Right atrium auricular region (tissue), 2 donors: ENCODE measurements around the gene CHI3L2. TPM values are rescaled to one million over a fixed set of nuclear protein-coding genes. Genes with fewer than 3 reads are reported as not detected.
A peak's percentile ranks its signal among the peaks of the same experiment; 100 is the strongest.

Experiments used
- DNase-seq: peaks from one replicate; pipeline ENCODE4 v3.0.0-alpha.2; 2019; ENCODE audit warnings: low spot score
- H3K27ac ChIP-seq, 2 donors: fragments of 200-600 bp; sonication (generic); 1 replicate in 1 of 2; 2 replicates in 1 of 2; pipeline ENCODE4 v1.5.1; 2016 to 2019
- H3K27me3 ChIP-seq, 2 donors: fragments of 200-600 bp; sonication (generic); one replicate each; pipeline versions ENCODE4 v1.5.1 to v1.6.0; 2017 to 2019
- H3K36me3 ChIP-seq: fragments of 200-600 bp; sonication (generic); one replicate; pipeline ENCODE4 v1.5.1; 2016
- H3K4me1 ChIP-seq, 2 donors: fragments of 200-600 bp; sonication (generic); one replicate each; pipeline versions ENCODE4 v1.5.1 to v1.6.0; 2017 to 2019
- H3K4me3 ChIP-seq, 2 donors: fragments of 200-600 bp; sonication (generic); 1 replicate in 1 of 2; 2 replicates in 1 of 2; pipeline ENCODE4 v1.5.1; 2017 to 2019; ENCODE audit warnings: mild to moderate bottlenecking in 1 of 2, moderate library complexity in 1 of 2
- H3K9me3 ChIP-seq, 2 donors: fragments of 200-600 bp; sonication (generic); one replicate each; pipeline ENCODE4 v1.5.1; 2019
- CTCF ChIP-seq, 2 donors: fragments of 200-600 bp; sonication (generic); IDR thresholded peaks; one replicate each; pipeline ENCODE4 v1.5.1; 2019; ENCODE audit warnings: antibody characterized with exemption in 2 of 2
- total RNA-seq, 2 donors: library from RNA; depleted of rRNA; stranded (reverse); fragments of >200 nt; gene quantifications; one replicate each; pipeline ENCODE4 v1.1.0, GENCODE V29; 2016

The CHI3L2 gene
- total RNA-seq, 2 donors from 2014 or later, result 0.52 to 9.9 TPM

DNA sequence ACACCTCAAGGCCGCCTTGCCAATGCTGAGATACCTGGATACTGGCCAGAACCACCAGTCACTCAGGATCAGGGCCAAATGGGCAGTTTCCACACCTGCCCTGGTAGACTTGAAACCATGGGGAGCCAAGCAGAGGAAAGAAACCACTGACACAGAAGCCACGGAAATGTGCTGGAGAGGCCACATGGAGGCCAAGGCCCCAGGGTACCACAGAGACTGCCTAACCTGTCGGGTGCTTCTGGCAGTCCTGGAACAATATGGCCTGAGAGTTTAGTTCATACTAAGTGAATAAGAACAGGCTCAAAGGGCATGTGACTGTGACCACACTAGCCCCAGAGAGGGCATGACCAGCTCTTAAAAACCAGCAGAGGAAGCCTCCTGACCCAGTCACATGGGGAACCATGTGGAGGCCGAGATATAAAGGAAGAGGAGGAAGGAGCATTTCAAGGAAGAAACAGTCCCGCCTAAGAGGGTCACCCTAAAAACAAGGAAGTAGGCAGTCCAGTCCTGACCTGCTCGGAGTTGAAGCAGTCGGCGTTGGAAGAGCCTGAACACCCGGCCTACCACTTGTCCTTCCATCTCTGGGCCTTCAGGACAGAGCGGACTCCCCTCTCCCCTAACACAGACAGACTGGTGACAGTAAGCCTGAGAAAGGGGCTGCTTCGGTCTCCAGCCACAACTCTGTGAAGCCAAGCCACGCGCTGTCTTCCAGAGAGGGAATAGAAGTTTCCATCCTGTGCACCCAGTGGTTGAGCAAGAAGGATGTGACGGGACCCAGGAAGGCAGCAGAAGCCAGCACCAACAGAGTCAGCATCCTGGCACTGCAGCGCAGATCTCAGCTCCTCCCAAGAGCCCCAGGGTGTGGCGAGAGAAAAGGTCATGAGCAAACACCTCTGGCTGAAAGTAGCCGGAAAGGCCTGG lies 27.4 kb upstream of the CHI3L2 start, which contains the start of gene DENND2D:
Gene DENND2D (minus strand): TSS at position 766 of the 921 bp plus-strand sequence. CDS start 187 bp downstream, at position 579.
- peak; percentile 67 for DNase-seq
- Histone ChIP-seq H3K9me3 (no peaks in the 10 kb centered on the region), H3K27me3 (no peaks in the 10 kb centered on the region), H3K36me3 (no peaks in the 10 kb centered on the region), H3K27ac (peak within 1 kb of the TSS; percentile 4 to 36), H3K4me1 (peaks cover 0 to 13% of the 10 kb centered on the region in 2 donors), H3K4me3 (peak within 1 kb of the TSS in 1 of 2 donors; percentile 9)
- TF ChIP-seq CTCF (IDR thresholded peaks at IDR 0.05), result no peak

- TF ChIP-seq CTCF (IDR thresholded peaks at IDR 0.05), result no peak
- peak overlapping the region in 1 of 2 donors; percentile 36 for H3K27ac ChIP-seq
- H3K4me3 ChIP-seq, result no peak overlapping the region
- peaks cover 0 to 13% of the 10 kb centered on the region in 2 donors for H3K4me1 ChIP-seq
- DNase-seq, result peak; percentile 26
- H3K27me3 ChIP-seq, result no peaks in the 10 kb centered on the region
- H3K36me3 ChIP-seq, result no peaks in the 10 kb centered on the region
- H3K9me3 ChIP-seq, result no peaks in the 10 kb centered on the region
Measured at GRCh38 chr1:111200802-111201161, 26.7 kb upstream of the CHI3L2 start.

DNA sequence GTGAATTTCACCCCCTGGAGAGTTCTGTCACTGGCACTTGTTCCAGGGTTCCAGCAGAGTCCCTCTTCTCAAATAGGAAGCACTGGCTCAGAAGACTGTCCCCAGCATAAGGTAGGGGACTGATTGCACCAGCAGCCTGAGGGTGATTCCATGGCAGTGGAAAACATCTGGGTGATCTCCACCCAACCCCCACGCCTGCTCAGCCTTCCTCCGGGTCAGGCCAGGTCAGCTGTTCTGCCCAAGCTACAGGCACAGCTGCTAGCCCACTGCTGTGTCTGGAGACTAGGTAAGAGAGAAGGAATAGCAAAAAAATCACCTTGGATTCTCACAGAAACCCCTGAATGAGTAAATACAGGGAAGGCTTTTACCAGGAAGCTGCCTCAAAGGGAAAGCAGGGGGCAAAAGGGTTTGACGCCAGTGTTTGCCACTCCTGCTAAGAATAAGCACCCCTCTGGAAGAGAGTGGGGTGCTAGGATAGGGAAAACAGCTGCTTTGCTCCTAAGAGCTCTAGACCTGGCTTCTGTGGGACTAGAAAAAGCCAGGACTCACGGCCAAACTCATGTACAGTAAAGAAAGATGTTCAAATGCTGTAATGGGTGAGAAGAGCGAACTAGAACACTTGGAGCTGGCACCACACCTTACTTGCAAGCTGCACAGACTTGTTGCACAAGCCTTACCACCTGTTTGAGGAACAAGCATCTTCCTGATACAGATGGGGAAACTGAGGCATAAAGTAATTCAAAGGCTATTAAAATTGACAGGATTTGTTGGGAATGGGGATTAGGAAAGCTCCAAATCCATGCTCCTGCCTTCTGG lies 26.0 kb upstream of the CHI3L2 start:
- H3K4me3 ChIP-seq, result no peak overlapping the region
- H3K36me3 ChIP-seq, result no peaks in the 10 kb centered on the region
- no peaks in the 10 kb centered on the region for H3K9me3 ChIP-seq
- peak; percentile 52 for DNase-seq
- TF ChIP-seq CTCF (IDR thresholded peaks at IDR 0.05), result no peak
- no peak overlapping the region for H3K27ac ChIP-seq
- H3K4me1 ChIP-seq, result peaks cover 0 to 13% of the 10 kb centered on the region in 2 donors
- no peaks in the 10 kb centered on the region for H3K27me3 ChIP-seq

DNA sequence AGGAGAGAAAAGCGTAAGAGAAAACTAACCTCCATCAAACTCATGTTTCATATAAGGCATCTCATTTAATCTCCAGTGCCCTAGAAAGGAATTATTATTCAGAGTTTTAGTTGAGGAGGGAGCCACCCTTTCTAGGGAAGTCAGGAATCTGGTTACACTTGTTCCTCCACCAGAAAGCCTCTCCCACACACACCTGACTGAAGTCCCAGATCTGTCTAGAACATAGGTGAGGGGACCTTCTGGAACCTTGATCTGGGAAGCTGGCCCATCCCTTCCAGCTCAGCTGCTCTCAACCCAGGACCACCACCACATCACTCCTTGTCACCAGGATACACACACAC lies 25.2 kb upstream of the CHI3L2 start:
- no peak overlapping the region for H3K27ac ChIP-seq
- no peaks in the 10 kb centered on the region for H3K9me3 ChIP-seq
- no peak for TF ChIP-seq CTCF (IDR thresholded peaks at IDR 0.05)
- peaks cover 0 to 13% of the 10 kb centered on the region in 2 donors for H3K4me1 ChIP-seq
- H3K4me3 ChIP-seq, result no peak overlapping the region
- peak; percentile 43 for DNase-seq
- H3K27me3 ChIP-seq, result no peaks in the 10 kb centered on the region
- no peaks in the 10 kb centered on the region for H3K36me3 ChIP-seq

- H3K9me3 ChIP-seq, result no peaks in the 10 kb centered on the region
- no peak for TF ChIP-seq CTCF (IDR thresholded peaks at IDR 0.05)
- H3K27ac ChIP-seq, result peak overlapping the region in 1 of 2 donors; percentile 61
- DNase-seq, result peak; percentile 57
- H3K36me3 ChIP-seq, result no peaks in the 10 kb centered on the region
- peaks cover 0 to 13% of the 10 kb centered on the region in 2 donors for H3K4me1 ChIP-seq
- no peaks in the 10 kb centered on the region for H3K27me3 ChIP-seq
- peak overlapping the region in 1 of 2 donors; percentile 64 for H3K4me3 ChIP-seq
Measured at GRCh38 chr1:111202707-111203623, 24.5 kb upstream of the CHI3L2 start.
